AG10803 (cell line): ENCODE results near the gene AAR2.
A peak's percentile ranks its signal among the peaks of the same experiment; 100 is the strongest.

Experiments used
- DNase-seq: peaks from one replicate; pipeline ENCODE4 v3.0.0; 2010; ENCODE audit warnings: low read depth
- H3K4me3 ChIP-seq: 2 replicates; pipeline ENCODE4 v1.5.1; 2011; ENCODE audit warnings: mild to moderate bottlenecking, low read length, control low read depth
- TF ChIP-seq, protein P1 (sequence below): conservative IDR thresholded peaks from 2 replicates; pipeline ENCODE4 v1.5.1; 2011; ENCODE audit warnings: mild to moderate bottlenecking, low read length, control low read depth, inconsistent platforms

Gene AAR2

DNA sequence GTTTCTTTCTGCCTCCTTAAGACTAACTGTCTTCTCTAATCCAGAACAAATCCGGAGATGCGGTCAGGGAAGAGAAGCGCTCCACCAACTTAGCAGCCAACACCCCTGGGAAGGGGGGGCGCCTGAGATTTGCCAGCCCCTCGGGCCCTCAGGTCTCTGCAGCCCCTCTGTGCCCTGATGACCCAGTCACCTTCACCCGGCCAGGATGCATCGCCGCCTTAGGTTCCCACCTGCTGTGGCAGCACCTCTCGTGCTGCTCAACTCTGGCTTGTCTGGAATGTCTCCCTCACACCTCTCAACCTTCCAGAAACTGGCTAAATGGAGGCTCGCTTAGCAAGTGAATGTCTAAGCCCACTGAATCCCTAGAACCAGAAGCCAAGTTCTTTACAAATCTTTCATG lies 28.0 kb upstream of the AAR2 start:
- no peak overlapping the region for H3K4me3 ChIP-seq
- no peak for DNase-seq
- TF ChIP-seq, protein P1, sequence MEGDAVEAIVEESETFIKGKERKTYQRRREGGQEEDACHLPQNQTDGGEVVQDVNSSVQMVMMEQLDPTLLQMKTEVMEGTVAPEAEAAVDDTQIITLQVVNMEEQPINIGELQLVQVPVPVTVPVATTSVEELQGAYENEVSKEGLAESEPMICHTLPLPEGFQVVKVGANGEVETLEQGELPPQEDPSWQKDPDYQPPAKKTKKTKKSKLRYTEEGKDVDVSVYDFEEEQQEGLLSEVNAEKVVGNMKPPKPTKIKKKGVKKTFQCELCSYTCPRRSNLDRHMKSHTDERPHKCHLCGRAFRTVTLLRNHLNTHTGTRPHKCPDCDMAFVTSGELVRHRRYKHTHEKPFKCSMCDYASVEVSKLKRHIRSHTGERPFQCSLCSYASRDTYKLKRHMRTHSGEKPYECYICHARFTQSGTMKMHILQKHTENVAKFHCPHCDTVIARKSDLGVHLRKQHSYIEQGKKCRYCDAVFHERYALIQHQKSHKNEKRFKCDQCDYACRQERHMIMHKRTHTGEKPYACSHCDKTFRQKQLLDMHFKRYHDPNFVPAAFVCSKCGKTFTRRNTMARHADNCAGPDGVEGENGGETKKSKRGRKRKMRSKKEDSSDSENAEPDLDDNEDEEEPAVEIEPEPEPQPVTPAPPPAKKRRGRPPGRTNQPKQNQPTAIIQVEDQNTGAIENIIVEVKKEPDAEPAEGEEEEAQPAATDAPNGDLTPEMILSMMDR = no peak

DNA sequence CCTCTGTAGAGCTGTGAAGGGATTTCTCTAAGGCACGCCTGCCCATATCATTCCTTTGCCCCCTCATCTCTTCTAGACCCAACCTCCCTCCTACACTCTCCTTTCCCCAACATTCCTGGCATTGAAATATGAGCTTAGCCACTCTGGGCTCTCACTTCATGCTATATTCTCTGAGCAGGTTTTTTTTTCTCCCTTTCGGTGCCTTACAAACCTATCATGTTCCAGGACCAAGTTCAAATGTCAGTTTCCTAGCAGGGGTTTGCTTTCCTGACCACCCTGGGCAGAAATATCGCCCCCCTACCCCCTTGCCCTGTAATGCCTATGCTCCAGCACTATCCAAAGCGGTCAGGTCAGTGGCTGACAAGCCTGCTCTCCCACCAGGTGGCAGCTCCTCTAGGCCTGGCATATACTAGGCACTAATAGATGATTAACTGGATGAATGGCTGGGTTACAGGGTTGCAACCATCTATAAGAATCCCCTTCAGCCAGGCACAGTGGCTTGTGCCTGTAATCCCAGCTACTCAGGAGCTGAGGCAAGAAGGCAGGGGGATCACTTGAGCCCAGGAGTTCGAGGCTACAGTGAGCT lies 25.7 kb upstream of the AAR2 start:
- DNase-seq = no peak
- no peak overlapping the region for H3K4me3 ChIP-seq
- TF ChIP-seq, protein P1 = no peak

DNA sequence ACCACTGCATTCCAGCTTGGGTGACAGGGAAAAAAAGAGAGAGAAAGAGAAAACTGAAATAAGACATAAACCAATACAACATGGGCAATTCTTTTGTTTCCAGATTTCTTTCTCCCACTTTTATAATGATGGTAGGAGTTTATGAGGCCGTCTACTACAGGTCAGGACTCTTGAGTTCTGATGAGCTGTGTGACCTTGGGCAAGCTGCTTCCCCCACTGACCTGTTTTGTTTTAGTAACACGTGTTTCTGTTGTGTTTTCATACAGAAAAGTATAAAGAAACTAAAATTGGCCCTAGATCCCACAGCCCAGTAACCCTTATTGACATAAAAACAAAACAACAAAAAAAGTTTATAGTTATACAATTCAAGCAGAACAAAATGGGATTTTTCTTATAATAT lies 22.9 kb upstream of the AAR2 start:
- H3K4me3 ChIP-seq = no peak overlapping the region
- TF ChIP-seq, protein P1 = no peak
- no peak for DNase-seq

DNA sequence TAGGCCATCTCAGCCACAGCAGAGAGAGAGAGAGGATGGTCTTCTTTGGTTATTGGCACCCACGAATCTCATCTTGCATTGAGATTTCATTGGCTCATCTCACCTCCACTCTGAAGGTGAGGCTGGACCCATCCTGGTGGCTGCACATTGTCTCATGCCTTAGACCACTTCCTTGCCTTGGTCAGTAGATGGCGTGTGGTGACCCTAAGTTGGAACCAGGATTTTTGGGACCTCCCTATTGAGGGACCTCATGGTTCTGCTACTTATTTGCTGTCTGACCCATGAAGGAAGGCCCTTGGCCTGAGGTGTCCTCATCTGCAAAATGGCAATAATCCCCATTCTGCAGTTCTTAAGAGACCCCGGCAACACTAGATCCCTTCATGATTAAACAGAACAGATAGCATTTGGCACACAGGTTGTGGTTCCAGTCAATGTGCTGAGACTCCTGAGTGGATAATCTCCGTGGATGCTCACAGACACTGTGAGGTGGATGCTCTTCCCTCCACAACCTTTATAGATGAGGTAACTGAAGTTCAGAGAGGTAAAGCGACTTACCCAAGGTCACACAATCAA lies 21.5 kb upstream of the AAR2 start:
- DNase-seq = peak; percentile 23
- TF ChIP-seq, protein P1 = peak; percentile 58
- no peak overlapping the region for H3K4me3 ChIP-seq

DNA sequence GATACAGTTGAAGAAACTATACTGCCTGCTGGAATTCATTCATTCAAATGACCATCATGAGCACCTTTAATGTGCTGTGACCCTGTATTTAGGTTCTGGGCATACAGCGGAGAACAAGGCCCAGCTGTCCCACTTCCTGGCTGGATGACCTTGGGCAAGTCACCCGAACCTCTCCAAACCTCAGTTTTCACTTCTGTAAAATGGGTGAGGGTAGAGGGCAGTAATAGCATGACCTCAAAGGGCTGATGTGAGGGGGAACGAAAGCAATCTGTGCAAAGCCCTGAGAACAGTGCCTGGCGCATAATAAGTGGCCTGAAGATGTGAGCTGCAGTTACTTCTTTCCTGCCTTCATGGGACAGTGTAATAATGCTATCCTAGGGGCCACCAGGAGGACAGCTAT lies 20.5 kb upstream of the AAR2 start:
- DNase-seq = no peak
- H3K4me3 ChIP-seq = no peak overlapping the region
- TF ChIP-seq, protein P1 = no peak

DNA sequence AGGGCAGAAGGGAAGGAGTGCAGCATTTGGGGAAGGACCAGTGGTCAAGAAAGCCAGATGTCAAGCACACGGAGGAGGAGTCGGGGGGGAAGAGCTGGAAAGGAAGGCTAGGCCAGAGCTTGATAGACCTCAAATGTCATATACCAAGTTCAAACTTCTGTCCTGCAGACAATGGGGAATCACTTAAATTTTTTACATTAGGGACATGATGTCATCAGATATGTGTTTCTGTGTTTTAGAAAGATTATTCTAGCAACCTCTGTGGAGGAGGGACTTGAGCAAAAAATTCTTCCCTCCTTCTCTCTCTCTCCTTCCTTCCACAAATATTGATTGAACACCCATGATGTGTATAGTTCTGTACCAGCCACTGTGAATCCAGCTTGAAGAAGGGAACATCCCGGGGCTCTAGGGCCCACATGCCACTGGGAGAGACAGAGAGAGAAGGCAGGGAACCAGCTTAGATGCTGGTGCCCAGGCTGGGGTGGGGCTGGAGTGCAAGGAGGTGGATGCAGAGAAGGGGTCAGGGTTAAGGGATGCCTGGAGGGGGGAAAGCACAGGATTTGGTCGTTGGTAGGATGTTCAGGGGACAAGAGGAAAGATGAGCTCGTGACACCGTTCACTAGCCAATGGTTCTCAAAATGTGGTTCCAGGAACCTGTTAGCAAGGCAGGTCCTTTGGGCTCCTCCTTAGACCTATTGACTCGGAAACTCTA lies 19.8 kb upstream of the AAR2 start:
- TF ChIP-seq, protein P1 = no peak
- no peak overlapping the region for H3K4me3 ChIP-seq
- DNase-seq = no peak

DNA sequence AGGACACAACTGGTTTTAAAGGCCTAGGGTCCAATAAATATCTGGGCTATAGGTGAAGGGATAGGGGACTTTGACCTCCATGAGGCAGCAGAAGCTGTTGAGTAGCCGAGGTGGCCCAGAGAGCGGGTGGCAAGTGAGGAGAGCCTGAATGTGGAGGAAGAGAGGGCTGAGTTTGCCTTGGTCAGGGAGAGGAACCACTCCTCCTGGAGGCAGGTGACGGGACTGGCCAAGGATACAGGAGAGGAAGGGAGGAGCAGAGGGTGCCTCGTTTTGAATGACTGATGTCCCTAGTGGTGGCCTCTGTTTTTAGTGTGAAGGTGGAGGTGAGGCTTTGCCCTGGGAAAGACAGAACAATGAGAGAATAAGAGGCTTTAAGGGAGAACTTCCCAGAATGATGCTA lies 19.1 kb upstream of the AAR2 start:
- no peak for DNase-seq
- TF ChIP-seq, protein P1 = no peak
- no peak overlapping the region for H3K4me3 ChIP-seq
